ENCODE results near the gene RBM38. TPM values are rescaled to one million over a fixed set of nuclear protein-coding genes. Genes with fewer than 3 reads are reported as not detected.
"Not testable (repeated sequence)": the region's sequence is repeated elsewhere in the genome, so short reads cannot be mapped to it uniquely, and the experiment has no call there.

RBM38 gene
- total RNA-seq, 6 donors from 2014 or later, result 14.7 to 27.5 (median 22.3) TPM

GRCh38 chr20:57415771-57416170 is 24.6 kb downstream of the RBM38 start:
- Histone ChIP-seq H3K9me3 (no peaks in the 10 kb centered on the region), H3K4me1 (no peaks in the 10 kb centered on the region), H3K27me3 (no peaks in the 10 kb centered on the region), H3K36me3 (no peaks in the 10 kb centered on the region), H3K4me3 (no peak overlapping the region), H3K27ac (no peak overlapping the region)
- TF ChIP-seq POLR2AphosphoS5 (IDR thresholded peaks at IDR 0.05) (no peak), EP300 (IDR thresholded peaks at IDR 0.05) (no peak), POLR2A (IDR thresholded peaks at IDR 0.05) (no peak)
- TF ChIP-seq, protein P1, sequence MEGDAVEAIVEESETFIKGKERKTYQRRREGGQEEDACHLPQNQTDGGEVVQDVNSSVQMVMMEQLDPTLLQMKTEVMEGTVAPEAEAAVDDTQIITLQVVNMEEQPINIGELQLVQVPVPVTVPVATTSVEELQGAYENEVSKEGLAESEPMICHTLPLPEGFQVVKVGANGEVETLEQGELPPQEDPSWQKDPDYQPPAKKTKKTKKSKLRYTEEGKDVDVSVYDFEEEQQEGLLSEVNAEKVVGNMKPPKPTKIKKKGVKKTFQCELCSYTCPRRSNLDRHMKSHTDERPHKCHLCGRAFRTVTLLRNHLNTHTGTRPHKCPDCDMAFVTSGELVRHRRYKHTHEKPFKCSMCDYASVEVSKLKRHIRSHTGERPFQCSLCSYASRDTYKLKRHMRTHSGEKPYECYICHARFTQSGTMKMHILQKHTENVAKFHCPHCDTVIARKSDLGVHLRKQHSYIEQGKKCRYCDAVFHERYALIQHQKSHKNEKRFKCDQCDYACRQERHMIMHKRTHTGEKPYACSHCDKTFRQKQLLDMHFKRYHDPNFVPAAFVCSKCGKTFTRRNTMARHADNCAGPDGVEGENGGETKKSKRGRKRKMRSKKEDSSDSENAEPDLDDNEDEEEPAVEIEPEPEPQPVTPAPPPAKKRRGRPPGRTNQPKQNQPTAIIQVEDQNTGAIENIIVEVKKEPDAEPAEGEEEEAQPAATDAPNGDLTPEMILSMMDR (IDR thresholded peaks at IDR 0.05), result no peak
- 84% methylated on average over 11 of the region's 11 CpGs for WGBS, 2 donors
- ATAC-seq (ENCODE audit: low FRiP score in 2 of 2) (no peak), DNase-seq (no peak)

DNA sequence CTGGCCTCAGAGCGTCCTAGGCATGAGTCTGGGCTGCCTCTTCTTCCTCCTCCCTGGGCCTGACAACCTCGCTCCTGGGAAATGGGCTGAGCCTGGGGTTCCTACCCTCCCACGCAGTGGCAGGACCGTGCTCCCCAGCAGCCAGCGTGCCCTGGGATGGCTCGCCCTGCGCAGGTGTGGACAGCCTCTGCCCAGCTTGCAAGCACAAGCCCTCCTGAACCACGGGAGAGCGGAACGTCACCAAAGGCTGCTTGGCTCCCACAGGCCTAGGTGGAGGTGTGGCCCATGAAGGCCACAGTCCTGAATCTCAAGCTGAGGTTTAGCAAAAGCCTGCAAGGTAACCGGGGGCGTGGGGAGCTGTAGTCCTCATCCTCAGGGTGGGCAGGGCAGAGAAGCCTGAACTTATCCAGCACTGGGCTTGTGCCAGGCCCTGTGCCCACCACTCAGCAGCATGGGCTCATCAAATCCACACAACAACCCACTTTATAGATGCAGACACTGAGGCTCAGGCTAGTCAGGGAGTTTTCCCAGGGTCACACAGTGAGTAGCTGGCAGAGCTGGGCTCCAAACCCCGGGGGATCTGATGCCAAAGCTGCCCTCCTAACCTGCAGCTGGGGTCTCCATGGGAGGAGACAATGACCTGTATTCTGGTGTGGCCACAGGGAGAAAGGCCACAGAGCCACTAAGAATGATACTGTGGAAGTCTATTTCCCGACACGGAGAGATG is 25.3 kb downstream of the RBM38 start:
- no peaks in the 10 kb centered on the region for H3K9me3 ChIP-seq
- no peak for DNase-seq

GRCh38 chr20:57417051-57417689 is 26.0 kb downstream of the RBM38 start:
- DNase-seq (no peak), ATAC-seq (ENCODE audit: low FRiP score in 2 of 2) (no peak)
- WGBS, 2 donors, result 37 to 39% methylated on average over 6 of the region's 6 CpGs
- Histone ChIP-seq H3K9me3 (no peaks in the 10 kb centered on the region), H3K36me3 (no peaks in the 10 kb centered on the region), H3K27ac (no peak overlapping the region), H3K4me1 (no peaks in the 10 kb centered on the region), H3K4me3 (no peak overlapping the region), H3K27me3 (no peaks in the 10 kb centered on the region)
- no peak for TF ChIP-seq POLR2A (IDR thresholded peaks at IDR 0.05)
- no peak for TF ChIP-seq POLR2AphosphoS5 (IDR thresholded peaks at IDR 0.05)
- no peak for TF ChIP-seq EP300 (IDR thresholded peaks at IDR 0.05)

More for the DNA sequence above, 25.3 kb downstream of the RBM38 start:
- H3K36me3 ChIP-seq, result no peaks in the 10 kb centered on the region
- no peak for ATAC-seq (ENCODE audit: low FRiP score in 2 of 2)
- no peak for TF ChIP-seq POLR2AphosphoS5 (IDR thresholded peaks at IDR 0.05)
- TF ChIP-seq POLR2A (IDR thresholded peaks at IDR 0.05), result no peak
- TF ChIP-seq, protein P1 (IDR thresholded peaks at IDR 0.05), result no peak
- no peak for TF ChIP-seq EP300 (IDR thresholded peaks at IDR 0.05)
- WGBS, 2 donors, result 81 to 89% methylated on average over 7 to 15 of the region's 15 CpGs
- H3K27ac ChIP-seq, result no peak overlapping the region
- H3K27me3 ChIP-seq, result no peaks in the 10 kb centered on the region
- no peaks in the 10 kb centered on the region for H3K4me1 ChIP-seq
- H3K4me3 ChIP-seq, result no peak overlapping the region

DNA sequence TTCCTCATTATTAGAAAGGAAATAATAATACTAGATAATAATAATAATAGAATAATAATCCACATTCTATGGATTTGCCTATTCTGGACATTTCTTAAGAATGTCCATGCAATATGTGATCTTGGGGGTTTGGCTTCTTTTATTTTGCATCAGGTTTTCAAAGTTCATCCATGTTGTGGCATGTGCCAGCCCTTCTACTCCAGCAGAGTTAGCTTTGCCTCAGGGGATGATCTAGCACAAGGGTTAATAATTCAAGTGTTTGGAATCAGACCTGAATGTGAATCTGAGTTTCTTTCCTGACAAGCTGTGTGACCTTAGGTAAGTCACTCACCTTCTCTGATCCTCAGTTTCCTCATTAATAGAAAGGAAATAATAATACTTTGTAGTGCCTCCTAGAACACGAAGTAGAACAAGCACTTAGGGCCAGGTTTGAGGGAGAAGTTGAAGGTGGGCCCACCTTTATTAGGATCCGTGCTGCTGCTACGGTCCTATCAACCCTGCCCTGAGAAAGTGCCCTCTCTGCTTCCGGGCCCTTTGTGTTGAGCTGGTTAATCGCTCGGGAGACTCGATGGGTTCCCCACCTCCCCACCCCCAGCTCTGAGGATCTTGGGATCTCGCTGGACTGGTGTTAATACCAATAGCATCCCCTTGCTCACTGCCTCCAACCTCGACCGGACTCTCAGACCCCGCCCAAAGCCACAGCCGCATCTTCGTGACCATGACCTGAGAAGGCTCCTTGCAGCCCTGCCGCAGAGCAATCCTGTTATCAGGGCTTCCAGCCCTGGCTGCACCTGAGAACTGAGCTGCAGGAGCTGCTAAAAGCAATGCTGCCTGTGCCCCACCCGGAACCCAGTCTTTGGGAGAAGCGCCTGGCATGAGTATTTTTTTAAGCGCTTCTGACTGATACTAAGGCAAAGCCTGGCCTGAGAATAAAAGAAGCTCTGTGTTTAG is 26.9 kb downstream of the RBM38 start:
- ATAC-seq (ENCODE audit: low FRiP score in 2 of 2), result no peak
- WGBS, 2 donors, result 57 to 59% methylated on average over 16 to 17 of the region's 17 CpGs
- H3K9me3 ChIP-seq, result no peaks in the 10 kb centered on the region
- no peak overlapping the region for H3K4me3 ChIP-seq
- H3K36me3 ChIP-seq, result no peaks in the 10 kb centered on the region
- H3K27ac ChIP-seq, result no peak overlapping the region
- no peaks in the 10 kb centered on the region for H3K4me1 ChIP-seq
- H3K27me3 ChIP-seq, result no peaks in the 10 kb centered on the region
- no peak for DNase-seq
- TF ChIP-seq POLR2A (IDR thresholded peaks at IDR 0.05), result no peak
- TF ChIP-seq, protein P1 (IDR thresholded peaks at IDR 0.05), result no peak
- no peak for TF ChIP-seq POLR2AphosphoS5 (IDR thresholded peaks at IDR 0.05)
- TF ChIP-seq EP300 (IDR thresholded peaks at IDR 0.05), result no peak

DNA sequence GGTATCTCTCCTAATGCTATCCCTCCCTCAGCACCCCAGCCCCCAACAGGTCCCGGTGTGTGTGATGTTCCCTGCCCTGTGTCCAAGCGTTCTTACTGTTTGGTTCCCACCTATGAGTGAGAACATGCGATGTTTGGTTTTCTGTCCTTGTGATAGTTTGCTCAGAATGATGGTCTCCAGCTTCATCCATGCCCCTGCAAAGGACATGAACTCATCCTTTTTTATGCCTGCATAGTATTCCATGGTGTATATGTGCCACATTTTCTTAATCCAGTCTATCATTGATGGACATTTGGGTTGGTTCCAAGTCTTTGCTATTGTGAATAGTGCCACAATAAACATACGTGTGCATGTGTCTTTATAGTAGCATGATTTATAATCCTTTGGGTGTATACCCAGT is 28.3 kb downstream of the RBM38 start:
- H3K27me3 ChIP-seq; H3K36me3 ChIP-seq; H3K27ac ChIP-seq; H3K4me3 ChIP-seq; ATAC-seq (ENCODE audit: low FRiP score in 2 of 2); H3K4me1 ChIP-seq; DNase-seq; H3K9me3 ChIP-seq: not testable (repeated sequence)
- WGBS, 2 donors, result 86 to 92% methylated on average over 4 of the region's 4 CpGs
